ENCODE measurements around the gene FGD4. TPM values are rescaled to one million over a fixed set of nuclear protein-coding genes. Genes with fewer than 3 reads are reported as not detected.
"Not testable (repeated sequence)": the region's sequence is repeated elsewhere in the genome, so short reads cannot be mapped to it uniquely, and the experiment has no call there.

The FGD4 gene
- total and polyA plus RNA-seq, 4 donors = 16.2 to 49.0 (median 26.7) TPM

- no peaks in the 10 kb centered on the region for H3K36me3 ChIP-seq (ENCODE audit: control insufficient read depth, insufficient read depth, low read length)
- no peaks in the 10 kb centered on the region for H3K27me3 ChIP-seq (ENCODE audit: control insufficient read depth, insufficient read depth, low read length)
- no peak overlapping the region for H3K27ac ChIP-seq (ENCODE audit: low read depth, low read length)
- no peak for DNase-seq (ENCODE audit: low read depth in 4 of 6, low spot score in 6 of 6)
- H3K9me3 ChIP-seq (ENCODE audit: control insufficient read depth, insufficient read depth, low read length) = no peaks in the 10 kb centered on the region
- H3K4me1 ChIP-seq (ENCODE audit: control insufficient read depth, insufficient read depth, low read length) = peaks cover 5% of the 10 kb centered on the region
- WGBS (ENCODE audit: insufficient coverage) = no CpG with 5 or more reads among the region's 1 CpG
- no peak overlapping the region for H3K4me3 ChIP-seq (ENCODE audit: low read depth, low read length)
Measured at GRCh38 chr12:32558903-32559302, 159.5 kb downstream of the FGD4 start.

DNA sequence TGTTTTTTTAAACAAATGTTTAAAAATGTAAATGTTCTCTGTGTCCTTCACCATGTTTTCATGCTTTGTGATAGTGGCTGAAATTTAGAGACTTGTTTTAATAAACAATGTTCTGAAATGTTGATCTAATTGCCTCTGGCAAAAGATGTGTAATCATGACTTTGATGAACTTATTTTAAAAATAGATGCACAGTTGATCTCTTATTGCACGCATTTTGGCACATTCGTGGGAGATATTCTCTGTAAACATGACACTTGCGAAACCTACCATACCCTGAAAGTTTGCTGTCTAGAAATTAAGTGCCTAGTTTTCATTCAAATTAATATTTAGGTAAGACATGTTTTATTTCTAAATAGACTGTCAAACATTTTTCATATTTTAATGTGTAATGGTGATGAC, 160.1 kb downstream of the FGD4 start:
- peaks cover 5% of the 10 kb centered on the region for H3K4me1 ChIP-seq (ENCODE audit: control insufficient read depth, insufficient read depth, low read length)
- H3K27me3 ChIP-seq (ENCODE audit: control insufficient read depth, insufficient read depth, low read length) = no peaks in the 10 kb centered on the region
- H3K4me3 ChIP-seq (ENCODE audit: low read depth, low read length) = no peak overlapping the region
- no peaks in the 10 kb centered on the region for H3K36me3 ChIP-seq (ENCODE audit: control insufficient read depth, insufficient read depth, low read length)
- no peak overlapping the region for H3K27ac ChIP-seq (ENCODE audit: low read depth, low read length)
- H3K9me3 ChIP-seq (ENCODE audit: control insufficient read depth, insufficient read depth, low read length) = no peaks in the 10 kb centered on the region
- DNase-seq (ENCODE audit: low read depth in 4 of 6, low spot score in 6 of 6) = no peak
- no CpG with 5 or more reads among the region's 3 CpGs for WGBS (ENCODE audit: insufficient coverage)

- Histone ChIP-seq H3K4me1 (ENCODE audit: control insufficient read depth, insufficient read depth, low read length) (peaks cover 5% of the 10 kb centered on the region), H3K36me3 (ENCODE audit: control insufficient read depth, insufficient read depth, low read length) (no peaks in the 10 kb centered on the region), H3K9me3 (ENCODE audit: control insufficient read depth, insufficient read depth, low read length) (no peaks in the 10 kb centered on the region), H3K27me3 (ENCODE audit: control insufficient read depth, insufficient read depth, low read length) (no peaks in the 10 kb centered on the region), H3K27ac (ENCODE audit: low read depth, low read length) (no peak overlapping the region), H3K4me3 (ENCODE audit: low read depth, low read length) (no peak overlapping the region)
- no peak for DNase-seq (ENCODE audit: low read depth in 4 of 6, low spot score in 6 of 6)
- no CpG with 5 or more reads among the region's 4 CpGs for WGBS (ENCODE audit: insufficient coverage)
Measured at GRCh38 chr12:32560520-32560919, 161.2 kb downstream of the FGD4 start.

GRCh38 chr12:32561931-32562341, 162.6 kb downstream of the FGD4 start:
- H3K27me3 ChIP-seq (ENCODE audit: control insufficient read depth, insufficient read depth, low read length) = no peaks in the 10 kb centered on the region
- DNase-seq (ENCODE audit: low read depth in 4 of 6, low spot score in 6 of 6) = peak in 2 of 6 donors; percentile 35 to 36

GRCh38 chr12:32562413-32562812, 163.1 kb downstream of the FGD4 start:
- no CpG with 5 or more reads among the region's 6 CpGs for WGBS (ENCODE audit: insufficient coverage)
- H3K27ac ChIP-seq (ENCODE audit: low read depth, low read length) = peak overlapping the region; percentile 82
- H3K36me3 ChIP-seq (ENCODE audit: control insufficient read depth, insufficient read depth, low read length) = not testable (repeated sequence)

More at GRCh38 chr12:32561931-32562341, 162.6 kb downstream of the FGD4 start:
- Histone ChIP-seq H3K9me3 (ENCODE audit: control insufficient read depth, insufficient read depth, low read length) (no peaks in the 10 kb centered on the region), H3K4me3 (ENCODE audit: low read depth, low read length) (no peak overlapping the region), H3K36me3 (ENCODE audit: control insufficient read depth, insufficient read depth, low read length) (no peaks in the 10 kb centered on the region), H3K27ac (ENCODE audit: low read depth, low read length) (peak overlapping the region; percentile 82), H3K4me1 (ENCODE audit: control insufficient read depth, insufficient read depth, low read length) (peaks cover 5% of the 10 kb centered on the region)
- WGBS (ENCODE audit: insufficient coverage) = 43% methylated on average over 9 of the region's 11 CpGs

DNA sequence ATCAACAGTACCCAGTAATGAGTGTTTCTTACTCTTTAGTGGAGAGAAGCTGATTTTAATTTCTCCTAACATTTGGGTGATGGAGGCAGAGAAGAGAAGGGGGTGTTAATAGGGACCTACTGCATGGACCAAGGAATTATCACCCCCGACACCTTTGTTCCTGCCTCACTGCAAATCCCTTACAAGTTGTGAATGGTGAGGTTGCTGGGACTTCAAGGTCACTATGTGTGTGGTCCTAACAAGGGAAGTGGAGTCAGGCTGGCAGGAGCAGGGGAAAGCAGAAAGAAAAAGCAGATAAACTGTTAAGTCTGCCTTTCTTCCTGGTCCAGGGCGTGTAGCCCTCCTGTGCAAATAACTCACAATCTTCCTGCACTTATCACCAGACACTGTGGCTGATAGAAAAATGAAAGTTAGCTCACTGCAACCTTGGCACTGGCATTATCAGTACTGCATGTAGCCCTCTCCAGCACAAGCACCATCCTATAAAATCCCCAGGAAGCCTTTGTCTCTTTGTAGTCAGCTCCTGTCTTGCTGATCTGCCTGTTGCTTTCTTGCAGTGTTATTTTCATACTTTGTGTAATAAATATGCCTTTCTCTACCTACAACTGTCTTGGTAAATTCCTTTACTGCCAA, 167.4 kb downstream of the FGD4 start:
- Histone ChIP-seq H3K27ac (ENCODE audit: low read depth, low read length) (no peak overlapping the region), H3K36me3 (ENCODE audit: control insufficient read depth, insufficient read depth, low read length) (no peaks in the 10 kb centered on the region), H3K27me3 (ENCODE audit: control insufficient read depth, insufficient read depth, low read length) (no peaks in the 10 kb centered on the region), H3K4me3 (ENCODE audit: low read depth, low read length) (no peak overlapping the region), H3K9me3 (ENCODE audit: control insufficient read depth, insufficient read depth, low read length) (no peaks in the 10 kb centered on the region), H3K4me1 (ENCODE audit: control insufficient read depth, insufficient read depth, low read length) (peaks cover 4% of the 10 kb centered on the region)
- 20% methylated on average over 1 of the region's 2 CpGs for WGBS (ENCODE audit: insufficient coverage)
- DNase-seq (ENCODE audit: low read depth in 4 of 6, low spot score in 6 of 6) = no peak

More at GRCh38 chr12:32562413-32562812, 163.1 kb downstream of the FGD4 start:
- H3K27me3 ChIP-seq (ENCODE audit: control insufficient read depth, insufficient read depth, low read length); H3K4me1 ChIP-seq (ENCODE audit: control insufficient read depth, insufficient read depth, low read length); H3K9me3 ChIP-seq (ENCODE audit: control insufficient read depth, insufficient read depth, low read length); H3K4me3 ChIP-seq (ENCODE audit: low read depth, low read length); DNase-seq (ENCODE audit: low read depth in 4 of 6, low spot score in 6 of 6): not testable (repeated sequence)

GRCh38 chr12:32567296-32567674, 167.9 kb downstream of the FGD4 start:
- WGBS (ENCODE audit: insufficient coverage) = no CpG with 5 or more reads among the region's 6 CpGs
- Histone ChIP-seq H3K27ac (ENCODE audit: low read depth, low read length) (no peak overlapping the region), H3K4me3 (ENCODE audit: low read depth, low read length) (no peak overlapping the region), H3K4me1 (ENCODE audit: control insufficient read depth, insufficient read depth, low read length) (no peaks in the 10 kb centered on the region), H3K9me3 (ENCODE audit: control insufficient read depth, insufficient read depth, low read length) (no peaks in the 10 kb centered on the region), H3K27me3 (ENCODE audit: control insufficient read depth, insufficient read depth, low read length) (no peaks in the 10 kb centered on the region), H3K36me3 (ENCODE audit: control insufficient read depth, insufficient read depth, low read length) (no peaks in the 10 kb centered on the region)
- no peak for DNase-seq (ENCODE audit: low read depth in 4 of 6, low spot score in 6 of 6)

- WGBS (ENCODE audit: insufficient coverage) = no CpG with 5 or more reads among the region's 1 CpG
- no peak overlapping the region for H3K4me3 ChIP-seq (ENCODE audit: low read depth, low read length)
Measured at GRCh38 chr12:32568228-32568627, 168.9 kb downstream of the FGD4 start.

DNA sequence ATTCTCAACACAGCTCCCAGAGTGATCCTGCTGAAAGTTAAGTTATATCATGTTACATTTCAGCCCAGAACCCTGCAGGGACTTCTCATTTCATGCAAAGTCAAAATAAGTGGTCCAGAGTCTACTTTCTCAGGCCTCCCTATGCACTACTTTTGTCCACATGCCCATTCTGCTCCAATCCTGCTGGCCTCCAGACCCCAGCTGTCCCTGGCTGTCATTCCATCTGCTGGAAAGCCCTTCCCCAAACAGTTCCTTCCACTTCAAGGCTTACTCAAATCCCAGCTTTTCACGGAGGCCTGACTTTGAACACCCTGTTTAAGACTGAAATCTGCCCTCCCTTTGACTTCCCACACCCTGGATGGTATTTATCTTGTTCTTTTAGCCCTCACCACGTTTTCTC, 169.9 kb downstream of the FGD4 start:
- no peak for DNase-seq (ENCODE audit: low read depth in 4 of 6, low spot score in 6 of 6)
- no peaks in the 10 kb centered on the region for H3K9me3 ChIP-seq (ENCODE audit: control insufficient read depth, insufficient read depth, low read length)
- no peaks in the 10 kb centered on the region for H3K36me3 ChIP-seq (ENCODE audit: control insufficient read depth, insufficient read depth, low read length)
- no peaks in the 10 kb centered on the region for H3K27me3 ChIP-seq (ENCODE audit: control insufficient read depth, insufficient read depth, low read length)
- H3K27ac ChIP-seq (ENCODE audit: low read depth, low read length) = peak overlapping the region; percentile 35
- no peak overlapping the region for H3K4me3 ChIP-seq (ENCODE audit: low read depth, low read length)
- 38% methylated on average over 1 of the region's 2 CpGs for WGBS (ENCODE audit: insufficient coverage)
- H3K4me1 ChIP-seq (ENCODE audit: control insufficient read depth, insufficient read depth, low read length) = no peaks in the 10 kb centered on the region

More at GRCh38 chr12:32568228-32568627, 168.9 kb downstream of the FGD4 start:
- no peaks in the 10 kb centered on the region for H3K36me3 ChIP-seq (ENCODE audit: control insufficient read depth, insufficient read depth, low read length)
- no peaks in the 10 kb centered on the region for H3K4me1 ChIP-seq (ENCODE audit: control insufficient read depth, insufficient read depth, low read length)
- H3K9me3 ChIP-seq (ENCODE audit: control insufficient read depth, insufficient read depth, low read length) = no peaks in the 10 kb centered on the region
- H3K27ac ChIP-seq (ENCODE audit: low read depth, low read length) = peak overlapping the region; percentile 30
- H3K27me3 ChIP-seq (ENCODE audit: control insufficient read depth, insufficient read depth, low read length) = no peaks in the 10 kb centered on the region
- peak in 1 of 6 donors; percentile 38 for DNase-seq (ENCODE audit: low read depth in 4 of 6, low spot score in 6 of 6)

GRCh38 chr12:32574585-32574984, 175.2 kb downstream of the FGD4 start:
- WGBS (ENCODE audit: insufficient coverage) = no CpG with 5 or more reads among the region's 1 CpG
- H3K9me3 ChIP-seq (ENCODE audit: control insufficient read depth, insufficient read depth, low read length) = no peaks in the 10 kb centered on the region
- H3K4me1 ChIP-seq (ENCODE audit: control insufficient read depth, insufficient read depth, low read length) = no peaks in the 10 kb centered on the region
- no peak overlapping the region for H3K27ac ChIP-seq (ENCODE audit: low read depth, low read length)
- no peak overlapping the region for H3K4me3 ChIP-seq (ENCODE audit: low read depth, low read length)
- DNase-seq (ENCODE audit: low read depth in 4 of 6, low spot score in 6 of 6) = peak in 2 of 6 donors; percentile 62 to 71
- no peaks in the 10 kb centered on the region for H3K27me3 ChIP-seq (ENCODE audit: control insufficient read depth, insufficient read depth, low read length)
- peaks cover 3% of the 10 kb centered on the region for H3K36me3 ChIP-seq (ENCODE audit: control insufficient read depth, insufficient read depth, low read length)

All from spinal cord (tissue), 10 donors.